Thoracic aorta (tissue), 2 donors: ENCODE data around the gene PCSK4. TPM values are rescaled to one million over a fixed set of nuclear protein-coding genes. Genes with fewer than 3 reads are reported as not detected.

ENCODE experiments used
- ATAC-seq: fragments of 150-250 bp; one replicate; pipeline ENCODE4 v1.8.0; 2017; ENCODE audit warnings: low read depth; ENCODE audit not compliant: insufficient number of reproducible peaks, low FRiP score
- DNase-seq: peaks from one replicate; pipeline ENCODE4 v3.0.0-alpha.2; 2020; ENCODE audit warnings: low spot score
- H3K27ac ChIP-seq, 2 donors: fragments of 200-600 bp; sonication (generic); 1 replicate in 1 of 2; 2 replicates in 1 of 2; pipeline ENCODE4 v1.5.1; 2016; ENCODE audit warnings: mild to moderate bottlenecking in 2 of 2, moderate library complexity in 2 of 2
- H3K27me3 ChIP-seq: fragments of 200-600 bp; sonication (generic); replicated peaks from 2 replicates; pipeline ENCODE4 v1.6.0; 2016; ENCODE audit warnings: mild to moderate bottlenecking; ENCODE audit not compliant: insufficient read depth
- H3K36me3 ChIP-seq: fragments of 200-600 bp; sonication (generic); one replicate; pipeline ENCODE4 v1.5.1; 2016
- H3K4me1 ChIP-seq, 2 donors: fragments of 200-600 bp; sonication (generic); 1 replicate in 1 of 2; 2 replicates in 1 of 2; pipeline versions ENCODE4 v1.5.1 to v1.6.0; 2016; ENCODE audit warnings: low read depth in 2 of 2, mild to moderate bottlenecking in 1 of 2; ENCODE audit not compliant: control insufficient read depth in 1 of 2
- H3K4me3 ChIP-seq: fragments of 200-600 bp; sonication (generic); 2 replicates; pipeline ENCODE4 v1.5.1; 2016; ENCODE audit warnings: mild to moderate bottlenecking
- H3K9me3 ChIP-seq: fragments of 200-600 bp; sonication (generic); 2 replicates; pipeline ENCODE4 v1.5.1; 2016
- total RNA-seq, 2 donors: library from RNA; depleted of rRNA; stranded (reverse); fragments of >200 nt; gene quantifications; one replicate each; pipeline versions ENCODE4 v1.1.0 to v1.2.3, GENCODE V29; 2016
- TF ChIP-seq, protein P1 (sequence below): fragments of 200-600 bp; sonication (generic); IDR thresholded peaks from one replicate; pipeline ENCODE4 v1.5.1; 2019; ENCODE audit warnings: antibody characterized with exemption

Gene PCSK4
- total RNA-seq, 2 donors from 2014 or later, result 0.56 to 0.68 TPM

- Histone ChIP-seq H3K27me3 (no peaks in the 10 kb centered on the region), H3K36me3 (peaks cover 37% of the 10 kb centered on the region), H3K9me3 (no peaks in the 10 kb centered on the region), H3K4me1 (peaks cover 12 to 22% of the 10 kb centered on the region in 2 donors), H3K4me3 (peak overlapping the region; percentile 100), H3K27ac (peak overlapping the region in 1 of 2 donors; percentile 87)
- ATAC-seq, result no peak
- TF ChIP-seq, protein P1, sequence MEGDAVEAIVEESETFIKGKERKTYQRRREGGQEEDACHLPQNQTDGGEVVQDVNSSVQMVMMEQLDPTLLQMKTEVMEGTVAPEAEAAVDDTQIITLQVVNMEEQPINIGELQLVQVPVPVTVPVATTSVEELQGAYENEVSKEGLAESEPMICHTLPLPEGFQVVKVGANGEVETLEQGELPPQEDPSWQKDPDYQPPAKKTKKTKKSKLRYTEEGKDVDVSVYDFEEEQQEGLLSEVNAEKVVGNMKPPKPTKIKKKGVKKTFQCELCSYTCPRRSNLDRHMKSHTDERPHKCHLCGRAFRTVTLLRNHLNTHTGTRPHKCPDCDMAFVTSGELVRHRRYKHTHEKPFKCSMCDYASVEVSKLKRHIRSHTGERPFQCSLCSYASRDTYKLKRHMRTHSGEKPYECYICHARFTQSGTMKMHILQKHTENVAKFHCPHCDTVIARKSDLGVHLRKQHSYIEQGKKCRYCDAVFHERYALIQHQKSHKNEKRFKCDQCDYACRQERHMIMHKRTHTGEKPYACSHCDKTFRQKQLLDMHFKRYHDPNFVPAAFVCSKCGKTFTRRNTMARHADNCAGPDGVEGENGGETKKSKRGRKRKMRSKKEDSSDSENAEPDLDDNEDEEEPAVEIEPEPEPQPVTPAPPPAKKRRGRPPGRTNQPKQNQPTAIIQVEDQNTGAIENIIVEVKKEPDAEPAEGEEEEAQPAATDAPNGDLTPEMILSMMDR, result no peak
- no peak for DNase-seq
Measured at GRCh38 chr19:1438933-1439354, 51.2 kb downstream of the PCSK4 start.

DNA sequence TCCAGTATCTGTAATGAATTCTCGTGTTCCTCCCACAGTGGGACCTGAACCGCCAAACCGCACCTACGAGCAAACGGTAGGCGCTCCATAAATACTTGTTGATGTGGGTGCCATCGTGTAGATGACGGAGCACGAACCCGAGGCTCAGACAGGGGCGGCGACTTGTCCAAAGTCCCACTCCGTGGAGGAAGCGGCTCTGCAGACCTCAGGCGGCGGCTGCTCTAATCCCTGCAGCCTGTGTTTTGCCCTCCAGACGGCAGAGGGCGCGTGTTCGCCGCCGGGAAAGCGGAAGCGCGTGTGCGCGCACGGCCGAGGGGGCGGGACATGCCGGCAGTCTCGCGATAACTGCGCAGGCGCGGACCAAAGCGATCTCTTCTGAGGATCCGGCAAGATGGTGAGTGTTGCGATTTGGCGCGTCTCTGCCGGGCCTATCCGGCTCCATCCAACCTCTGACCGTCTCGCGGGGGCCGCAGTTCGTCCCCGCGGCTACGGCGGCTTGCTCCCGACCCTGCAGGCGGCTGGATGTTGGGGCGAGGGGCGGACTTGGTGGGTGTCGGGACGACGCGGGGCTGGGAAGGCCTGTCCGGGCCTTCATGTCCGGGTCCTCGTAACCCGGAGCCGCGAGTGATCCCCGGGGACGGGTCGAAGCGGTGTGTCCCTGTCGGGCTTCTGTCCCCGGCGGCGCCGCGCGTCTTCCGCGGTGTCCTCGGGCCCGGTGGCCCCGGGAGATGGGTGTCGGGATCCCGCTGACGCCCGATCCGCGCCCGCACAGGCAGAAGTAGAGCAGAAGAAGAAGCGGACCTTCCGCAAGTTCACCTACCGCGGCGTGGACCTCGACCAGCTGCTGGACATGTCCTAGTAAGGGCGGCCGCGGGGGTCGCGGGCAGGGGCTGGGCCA lies 51.9 kb downstream of the PCSK4 start, which contains the start of gene RPS15:
TSS of gene RPS15 (plus strand) at position 362 of the 898 bp plus-strand sequence. CDS start at position 392, 30 bp downstream.
- peak; percentile 84 for ATAC-seq
- peak within 1 kb of the TSS; percentile 100 for H3K4me3 ChIP-seq
- TF ChIP-seq, protein P1, result peak; percentile 90
- peaks cover 43% of the 10 kb centered on the region for H3K36me3 ChIP-seq
- peaks cover 12 to 22% of the 10 kb centered on the region in 2 donors for H3K4me1 ChIP-seq
- DNase-seq, result peak; percentile 62
- no peaks in the 10 kb centered on the region for H3K9me3 ChIP-seq
- no peaks in the 10 kb centered on the region for H3K27me3 ChIP-seq
- peak within 1 kb of the TSS; percentile 78 to 87 for H3K27ac ChIP-seq

DNA sequence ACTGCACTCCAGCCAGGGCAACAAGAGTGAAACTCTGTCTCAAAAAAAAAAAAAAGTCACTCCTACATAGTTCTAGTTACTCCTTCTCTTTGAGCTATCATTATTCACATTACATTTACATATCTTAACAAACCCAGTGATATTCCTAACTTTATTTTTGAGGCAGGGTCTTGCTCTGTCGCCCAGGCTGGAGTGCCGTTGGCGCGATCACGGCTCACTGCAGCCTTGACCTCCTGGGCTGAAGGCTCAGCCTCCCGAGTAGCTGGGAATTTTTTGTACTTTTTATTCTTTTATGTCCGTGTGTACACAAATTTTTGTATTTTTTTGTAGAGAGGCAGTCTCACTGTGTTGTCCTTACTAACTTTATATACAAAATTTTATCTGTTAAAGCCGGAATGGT lies 52.5 kb downstream of the PCSK4 start:
- DNase-seq (no peak), ATAC-seq (no peak)
- TF ChIP-seq, protein P1, result no peak
- Histone ChIP-seq H3K4me1 (peaks cover 12 to 22% of the 10 kb centered on the region in 2 donors), H3K4me3 (peak overlapping the region; percentile 100), H3K27me3 (no peaks in the 10 kb centered on the region), H3K36me3 (peaks cover 48% of the 10 kb centered on the region), H3K9me3 (no peaks in the 10 kb centered on the region), H3K27ac (peak overlapping the region in 1 of 2 donors; percentile 87)

DNA sequence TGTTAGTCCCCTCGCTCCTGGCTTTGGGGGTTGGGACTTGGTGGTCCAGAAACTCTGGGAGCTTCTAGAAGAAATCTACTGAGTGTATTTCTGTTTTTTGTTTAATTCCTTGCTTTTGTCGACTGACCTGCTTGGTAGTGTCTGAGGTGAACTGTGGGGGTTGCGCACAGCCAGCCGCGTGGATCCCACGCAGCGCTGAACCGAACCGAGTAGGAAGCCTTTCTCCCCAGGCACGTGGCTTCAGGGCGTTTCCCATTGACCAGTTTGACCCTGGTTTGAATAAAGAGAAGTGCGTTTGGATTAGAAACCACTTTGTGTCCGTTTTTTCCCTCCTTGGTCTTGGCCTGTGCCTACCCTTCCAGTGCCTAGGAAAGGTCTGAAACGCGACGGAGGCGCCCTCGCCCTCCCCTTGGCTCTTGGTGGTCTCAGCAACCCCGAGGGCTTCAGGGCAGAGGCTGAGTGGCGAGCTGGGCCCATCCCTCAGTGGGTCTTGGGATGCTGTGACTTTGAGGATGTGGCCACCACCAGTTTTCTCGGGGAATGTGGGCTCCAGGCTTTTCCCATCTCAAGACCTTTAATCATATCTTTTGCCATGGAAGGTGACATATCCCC lies 54.7 kb downstream of the PCSK4 start:
- no peak for ATAC-seq
- H3K4me1 ChIP-seq, result peaks cover 12 to 21% of the 10 kb centered on the region in 2 donors
- H3K36me3 ChIP-seq, result peaks cover 41% of the 10 kb centered on the region
- no peak overlapping the region for H3K27ac ChIP-seq
- TF ChIP-seq, protein P1, result no peak
- H3K4me3 ChIP-seq, result no peak overlapping the region
- no peaks in the 10 kb centered on the region for H3K9me3 ChIP-seq
- no peak for DNase-seq
- H3K27me3 ChIP-seq, result no peaks in the 10 kb centered on the region

- DNase-seq (no peak), ATAC-seq (no peak)
- Histone ChIP-seq H3K9me3 (no peaks in the 10 kb centered on the region), H3K4me3 (no peak overlapping the region), H3K4me1 (peaks cover 7 to 12% of the 10 kb centered on the region in 2 donors), H3K27ac (no peak overlapping the region), H3K27me3 (no peaks in the 10 kb centered on the region), H3K36me3 (peaks cover 40% of the 10 kb centered on the region)
- TF ChIP-seq, protein P1, result no peak
Measured at GRCh38 chr19:1434577-1435060, 55.5 kb downstream of the PCSK4 start.
